NCI-H2196 (cell line): Measurements from ENCODE around the gene TRMT1.
"Not testable (repeated sequence)": the region's sequence is repeated elsewhere in the genome, so short reads cannot be mapped to it uniquely, and the experiment has no call there.

Experiments used
- DNase-seq: peaks from one replicate; lab custom pipeline; 2025; ENCODE audit not compliant: unreplicated experiment; lab: John Stamatoyannopoulos, UW

TRMT1 gene

DNA sequence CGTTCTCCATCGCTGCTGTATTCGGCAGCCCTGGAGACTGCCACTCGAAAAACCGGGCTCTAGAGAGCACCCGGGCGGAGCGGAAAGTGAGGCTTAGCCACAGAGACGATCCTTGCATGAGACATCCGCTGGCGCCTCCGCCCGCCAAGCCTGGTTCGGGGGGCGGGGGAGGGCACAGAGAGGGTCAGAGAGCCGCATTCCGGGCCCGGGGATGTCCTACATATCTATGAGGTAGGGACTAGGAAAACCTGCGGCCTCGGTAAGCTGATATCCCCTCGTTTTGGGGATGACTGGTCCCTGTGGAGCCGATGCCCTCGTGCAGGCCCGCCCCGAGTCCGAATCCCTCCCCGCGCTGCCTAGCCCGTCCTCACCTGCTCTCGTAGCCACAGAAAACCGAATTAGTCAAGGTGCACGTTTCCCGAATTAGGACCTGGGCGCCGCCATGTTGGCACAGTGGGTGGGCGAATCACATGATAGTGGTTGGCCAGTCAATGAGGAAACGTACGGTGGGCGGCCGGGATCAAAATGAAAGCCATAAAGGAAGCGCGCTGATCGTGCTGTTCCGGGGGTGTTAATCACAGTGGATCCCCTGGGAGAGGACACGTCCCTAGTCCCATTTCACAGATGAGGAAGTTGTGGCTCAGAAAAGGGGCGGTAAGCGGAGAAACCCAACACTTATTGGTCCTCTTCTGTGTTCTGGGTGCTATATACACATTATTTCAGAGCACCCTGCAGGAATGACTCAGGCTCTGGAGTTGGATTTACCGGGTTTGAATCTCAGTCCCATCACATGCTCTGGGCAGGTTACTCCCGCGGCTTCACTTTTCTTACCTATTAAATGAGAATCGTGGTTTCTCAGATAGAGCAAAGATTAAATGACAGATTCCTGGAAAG lies at the start of gene TRMT1:
Gene TRMT1 (minus strand): TSS at position 459 of the 894 bp plus-strand sequence. CDS start 341 bp downstream, at position 118.
- DNase-seq = peak; percentile 85

DNA sequence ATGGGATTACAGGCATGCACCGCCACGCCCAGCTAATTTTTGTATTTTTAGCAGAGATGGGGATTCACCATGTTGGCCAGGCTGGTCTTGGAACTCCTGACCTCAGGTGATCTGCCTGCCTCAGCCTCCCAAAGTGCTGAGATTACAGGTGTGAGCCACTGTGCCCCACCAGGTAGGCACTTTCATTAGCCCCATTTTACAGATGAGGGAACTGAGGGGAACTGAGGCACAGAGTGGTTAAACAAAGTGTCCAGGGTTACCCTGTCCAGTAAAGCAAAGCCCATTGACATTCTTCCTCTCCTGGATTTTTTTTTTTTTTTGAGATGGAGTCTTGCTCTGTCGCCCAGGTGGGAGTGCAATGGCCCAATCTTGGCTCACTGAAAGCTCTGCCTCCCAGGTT lies 49.6 kb upstream of the TRMT1 start:
- DNase-seq = not testable (repeated sequence)

DNA sequence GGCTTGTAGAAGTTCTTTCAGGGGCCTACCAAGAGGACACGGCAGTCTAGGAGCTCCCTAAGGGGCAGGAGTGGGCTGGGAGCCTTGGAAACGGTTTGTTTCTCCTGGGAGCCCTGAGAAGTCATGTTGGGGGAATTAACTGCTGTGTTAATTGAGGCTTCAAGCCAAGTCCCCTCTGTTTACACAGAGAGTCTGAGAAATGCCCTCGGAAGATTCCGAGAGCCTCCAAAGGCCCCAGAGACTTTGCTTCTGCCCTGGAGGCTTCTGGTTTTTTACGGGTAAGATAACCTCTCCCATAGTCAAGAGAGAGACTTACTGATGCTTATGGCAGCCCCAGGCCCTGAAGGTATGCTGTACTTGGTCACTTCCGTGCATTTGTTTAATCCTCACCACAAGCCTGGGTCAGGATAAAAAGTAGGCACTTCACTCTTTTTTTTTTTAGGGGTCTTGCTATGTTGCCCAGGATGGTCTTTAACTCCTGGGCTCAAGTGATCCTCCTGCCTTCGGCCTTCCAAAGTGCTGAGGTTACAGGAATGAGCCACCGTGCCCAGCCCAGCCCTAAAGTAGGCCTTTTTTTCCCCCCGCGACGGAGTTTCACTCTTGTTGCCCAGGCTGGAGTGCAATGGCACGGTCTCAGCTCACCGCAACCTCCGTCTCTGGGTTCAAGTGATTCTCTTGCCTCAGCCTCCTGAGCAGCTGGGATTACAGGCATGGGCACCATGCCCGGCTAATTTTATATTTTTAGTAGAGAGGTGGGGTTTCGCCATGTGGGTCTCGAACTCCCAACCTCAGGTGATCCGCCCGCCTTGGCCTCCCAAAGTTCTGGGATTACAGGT lies 48.8 kb upstream of the TRMT1 start:
- no peak for DNase-seq

DNA sequence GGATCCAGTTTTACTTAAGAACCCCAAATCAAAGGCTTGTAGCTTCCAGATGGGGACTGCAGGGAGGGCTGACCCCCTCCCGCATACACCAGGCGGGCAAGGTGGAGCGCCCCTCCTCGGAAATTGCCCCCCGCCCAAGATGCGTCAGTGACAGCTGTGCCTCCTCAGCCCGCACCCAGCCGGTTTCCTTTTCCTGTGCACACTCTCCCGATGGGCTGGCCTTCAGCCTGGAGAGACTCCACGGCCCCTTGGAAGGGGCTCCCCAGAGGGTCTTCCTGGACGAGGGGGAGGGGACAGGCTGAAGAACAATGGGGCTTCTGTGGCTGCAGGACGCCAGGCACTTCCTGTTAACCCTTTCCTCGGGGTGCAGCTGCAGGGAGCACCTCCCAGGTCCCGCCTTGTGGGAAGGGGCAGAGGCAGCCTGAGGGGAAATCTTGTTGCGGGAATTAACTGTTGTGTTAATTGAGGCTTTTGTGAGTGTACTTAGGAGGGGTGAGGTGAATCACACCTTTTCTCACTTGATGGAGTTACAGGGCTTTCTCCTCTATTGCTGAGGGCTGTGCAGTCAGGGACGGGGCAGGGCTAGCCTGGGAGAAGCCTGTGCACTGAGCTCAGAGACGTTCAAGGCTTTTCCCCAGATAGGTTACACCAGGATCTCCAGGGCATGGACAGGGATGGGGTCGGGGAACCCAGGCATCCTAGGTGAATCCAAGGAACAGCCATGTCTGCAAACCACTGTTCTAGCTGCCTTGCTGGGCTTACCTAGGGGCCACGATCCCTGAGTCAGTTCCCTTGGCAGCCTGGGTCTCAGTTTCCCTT lies 48.0 kb upstream of the TRMT1 start:
- DNase-seq = peak; percentile 71

- DNase-seq = peak; percentile 88
These were observed 47.2 kb upstream of the TRMT1 start for GRCh38 chr19:13163609-13164342.

DNA sequence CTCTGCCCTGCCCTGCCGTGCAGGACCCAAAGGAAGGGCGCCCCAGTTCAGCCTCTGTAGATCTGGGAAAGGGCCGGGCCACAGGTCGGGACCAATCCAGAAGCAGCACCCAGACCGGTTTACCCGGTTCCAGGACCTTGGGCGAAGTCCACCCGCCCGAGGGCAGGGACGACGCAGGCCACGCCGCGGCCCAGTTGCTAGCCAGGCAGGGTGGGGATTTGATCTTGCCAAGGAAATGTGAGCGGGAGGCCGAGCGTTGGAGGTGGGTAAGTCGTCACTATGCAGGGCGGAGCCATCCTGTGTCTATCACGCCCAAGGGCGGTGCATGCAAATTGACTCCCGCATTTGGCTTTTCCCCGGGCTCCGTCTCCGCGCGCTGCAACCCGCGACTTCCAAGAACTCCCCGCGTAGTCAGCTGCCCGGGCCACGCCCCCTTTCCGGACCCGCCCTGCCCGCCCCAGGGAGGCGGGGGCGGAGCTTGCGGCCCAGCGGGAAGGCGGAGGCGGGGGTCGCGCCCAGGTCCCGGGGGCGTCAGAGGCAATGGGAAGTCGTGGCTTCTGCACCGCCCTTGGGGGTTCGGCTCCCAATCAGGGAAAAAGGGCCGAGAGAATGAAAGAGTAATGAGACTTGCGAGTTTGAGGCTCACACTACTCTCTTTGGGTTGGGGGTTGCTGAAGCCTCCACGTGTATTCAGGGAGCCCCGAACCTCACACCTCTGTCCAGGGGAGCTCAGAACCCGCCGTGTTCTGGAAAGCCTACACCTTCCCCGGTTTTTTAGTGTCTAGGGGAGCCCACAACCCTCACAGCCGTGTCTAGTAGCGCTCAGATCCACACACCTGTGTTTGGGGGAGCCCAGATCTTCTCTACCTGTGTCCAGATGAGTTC lies 46.4 kb upstream of the TRMT1 start:
- peak; percentile 97 for DNase-seq

GRCh38 chr19:13160557-13160956 lies 44.0 kb upstream of the TRMT1 start:
- no peak for DNase-seq

GRCh38 chr19:13159713-13160112 lies 43.2 kb upstream of the TRMT1 start:
- no peak for DNase-seq

GRCh38 chr19:13155472-13156359 lies 39.2 kb upstream of the TRMT1 start:
- DNase-seq = no peak

- peak; percentile 78 for DNase-seq
These were observed 38.5 kb upstream of the TRMT1 start for GRCh38 chr19:13154911-13155471.

- DNase-seq = peak; percentile 32
These were observed 37.8 kb upstream of the TRMT1 start for GRCh38 chr19:13154241-13154778.

- DNase-seq = peak; percentile 31
These were observed 37.2 kb upstream of the TRMT1 start for GRCh38 chr19:13153569-13154240.

GRCh38 chr19:13152974-13153568 lies 36.5 kb upstream of the TRMT1 start:
- DNase-seq = peak; percentile 96

DNA sequence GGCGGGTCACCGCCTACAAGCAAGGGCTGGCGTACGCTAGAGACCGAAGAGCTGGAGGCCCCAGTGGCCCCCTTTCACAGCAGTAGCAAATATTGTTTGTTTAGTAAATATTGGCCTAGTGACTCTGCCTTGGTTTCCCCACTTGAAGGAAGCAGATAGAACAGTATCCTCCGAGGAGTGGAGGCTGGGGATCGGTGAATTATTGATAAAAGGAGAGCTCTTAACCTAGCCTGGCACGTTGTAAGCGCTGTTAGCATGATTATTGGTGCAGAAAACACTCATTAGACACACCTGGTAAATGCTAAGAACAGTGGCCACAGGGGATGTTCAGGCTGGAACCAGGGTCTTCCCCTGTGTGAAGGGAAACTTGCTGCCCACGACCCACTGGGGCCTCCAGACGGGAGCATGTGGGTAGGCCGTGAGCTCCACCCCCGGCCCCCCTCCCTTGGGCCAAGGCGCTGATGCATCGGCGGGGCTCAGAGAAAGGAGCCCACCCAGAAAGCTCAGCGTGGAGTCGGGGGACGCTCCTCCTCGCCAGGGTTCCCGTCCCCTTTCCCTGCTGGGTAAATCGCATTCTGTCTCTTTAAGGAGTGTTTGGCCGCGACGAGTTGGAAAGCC lies 35.9 kb upstream of the TRMT1 start:
- no peak for DNase-seq

DNA sequence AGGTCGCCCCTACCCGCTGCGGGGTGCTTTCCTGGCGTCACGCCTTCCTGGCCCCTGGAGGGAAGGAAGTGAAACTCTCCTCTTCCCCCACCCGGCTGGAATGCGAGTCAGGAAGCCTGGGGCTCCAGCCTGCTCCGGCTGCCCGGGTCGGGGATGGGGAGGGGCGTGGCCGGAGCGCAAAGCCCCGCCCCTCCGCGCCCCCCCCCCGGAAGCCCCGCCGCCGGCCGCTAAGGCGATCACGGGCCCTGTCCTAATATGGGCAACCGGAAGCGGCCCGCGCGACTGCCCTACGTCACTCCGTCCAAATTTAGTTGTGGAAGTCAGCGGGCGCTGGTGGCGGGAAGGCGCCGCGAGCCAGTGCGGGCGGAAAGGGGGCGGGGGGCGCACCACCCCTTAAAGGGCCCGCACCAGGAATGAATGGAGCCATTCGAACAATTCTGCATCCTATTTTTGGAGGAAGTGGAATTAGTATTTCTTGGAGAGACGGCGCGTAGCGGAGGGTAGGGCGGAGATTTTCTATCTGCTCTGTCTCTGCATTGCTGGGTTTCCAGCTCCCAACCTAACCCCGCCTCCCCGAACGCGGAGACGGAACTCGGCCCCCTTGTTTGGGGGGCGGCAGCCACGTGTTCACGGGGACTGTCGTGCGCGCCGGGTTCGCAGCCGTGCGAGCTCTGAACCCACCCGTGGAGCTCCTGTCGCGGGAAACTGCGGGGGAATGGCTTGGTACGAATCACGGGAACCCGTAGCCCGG lies 35.2 kb upstream of the TRMT1 start:
- DNase-seq = peak; percentile 96
